Left forelimb (tissue), 1 donor: ENCODE measurements around the gene HOXB6.

Experiments
- DNase-seq: peaks from one replicate; pipeline ENCODE4 v3.0.0-alpha.2; 2018; ENCODE audit warnings: low spot score

HOXB6 gene

GRCh38 chr17:48609033-48609432 lies 4.2 kb upstream of the HOXB6 start:
- DNase-seq: no peak

- DNase-seq: no peak
These were observed 3.7 kb upstream of the HOXB6 start for GRCh38 chr17:48608494-48608834.

GRCh38 chr17:48606892-48607614 lies 2.3 kb upstream of the HOXB6 start:
- DNase-seq: no peak

GRCh38 chr17:48605991-48606891 lies 1.5 kb upstream of the HOXB6 start:
- no peak for DNase-seq

GRCh38 chr17:48605409-48605919 lies 678 bp upstream of the HOXB6 start:
- DNase-seq: no peak

GRCh38 chr17:48603959-48604769 lies 622 bp downstream of the HOXB6 start:
- no peak for DNase-seq

GRCh38 chr17:48601539-48602425 lies 3.0 kb downstream of the HOXB6 start:
- DNase-seq: no peak

- no peak for DNase-seq
These were observed 3.6 kb downstream of the HOXB6 start for GRCh38 chr17:48601207-48601538.

GRCh38 chr17:48600244-48601098 lies 4.3 kb downstream of the HOXB6 start:
- no peak for DNase-seq

- DNase-seq: no peak
These were observed 5.4 kb downstream of the HOXB6 start for GRCh38 chr17:48599354-48599753.

GRCh38 chr17:48598736-48599135 lies 6.0 kb downstream of the HOXB6 start:
- no peak for DNase-seq

- no peak for DNase-seq
These were observed 6.8 kb downstream of the HOXB6 start for GRCh38 chr17:48597778-48598631.

- no peak for DNase-seq
These were observed 7.3 kb downstream of the HOXB6 start for GRCh38 chr17:48597528-48597777.

- DNase-seq: no peak
These were observed 7.9 kb downstream of the HOXB6 start for GRCh38 chr17:48596735-48597527.

GRCh38 chr17:48596000-48596734 lies 8.6 kb downstream of the HOXB6 start:
- no peak for DNase-seq

GRCh38 chr17:48595278-48595999 lies 9.3 kb downstream of the HOXB6 start:
- DNase-seq: no peak

GRCh38 chr17:48594538-48595277 lies 10.1 kb downstream of the HOXB6 start:
- no peak for DNase-seq
